GM06990 (cell line): Measurements from ENCODE around the gene CELF2.

Experiments
- DNase-seq: peaks from one replicate; pipeline ENCODE4 v3.0.0-alpha.2; 2011; ENCODE audit not compliant: insufficient read length; ENCODE audit errors: extremely low read depth
- H3K27me3 ChIP-seq: replicated peaks from 2 replicates; pipeline ENCODE4 v1.6.0; 2011; ENCODE audit warnings: low read length; ENCODE audit not compliant: control insufficient read depth, insufficient read depth
- H3K36me3 ChIP-seq: 2 replicates; pipeline ENCODE4 v1.5.1; 2011; ENCODE audit warnings: low read length; ENCODE audit not compliant: control insufficient read depth, insufficient read depth
- H3K4me3 ChIP-seq: replicated peaks from 2 replicates; pipeline ENCODE4 v1.5.1; 2011; ENCODE audit warnings: low read depth, mild to moderate bottlenecking, control low read depth, low read length
- CTCF ChIP-seq: IDR thresholded peaks from 2 replicates; pipeline ENCODE4 v1.5.1; 2011; ENCODE audit warnings: low read length, control low read depth, mild to moderate bottlenecking, inconsistent platforms; ENCODE audit not compliant: insufficient read depth, poor library complexity, severe bottlenecking

Gene CELF2

GRCh38 chr10:11165591-11166543, 148.2 kb downstream of the CELF2 start:
- Histone ChIP-seq H3K27me3 (no peaks in the 10 kb centered on the region), H3K36me3 (no peaks in the 10 kb centered on the region), H3K4me3 (peak overlapping the region; percentile 82)
- DNase-seq, result peak; percentile 61
- TF ChIP-seq CTCF, result peak; percentile 77

DNA sequence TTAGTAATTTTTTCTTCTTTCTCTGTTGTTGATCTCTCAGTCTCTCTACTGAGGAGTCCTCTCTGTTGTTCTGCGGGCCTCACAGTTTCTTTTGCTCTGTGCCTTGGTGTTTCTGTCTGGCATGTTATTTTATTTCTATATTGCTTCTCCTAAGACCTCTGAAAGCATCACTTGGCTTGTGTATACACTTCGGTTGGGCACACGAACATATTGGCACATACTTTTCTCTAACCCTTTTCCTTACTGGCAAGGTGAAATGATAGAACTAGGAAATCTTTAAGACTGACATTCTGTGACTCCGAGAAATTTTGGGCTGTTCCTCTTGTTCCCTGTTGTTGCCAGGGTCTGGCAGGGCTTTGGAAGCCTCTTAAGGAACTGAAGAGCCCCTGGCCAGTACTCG, 148.9 kb downstream of the CELF2 start:
- DNase-seq, result no peak
- H3K4me3 ChIP-seq, result peak overlapping the region; percentile 82
- TF ChIP-seq CTCF, result no peak

GRCh38 chr10:11167233-11167966, 149.7 kb downstream of the CELF2 start:
- no peak for DNase-seq
- no peak for TF ChIP-seq CTCF
- H3K4me3 ChIP-seq, result peak overlapping the region; percentile 82

More for the DNA sequence above, 148.9 kb downstream of the CELF2 start:
- H3K27me3 ChIP-seq, result no peaks in the 10 kb centered on the region
- H3K36me3 ChIP-seq, result no peaks in the 10 kb centered on the region

DNA sequence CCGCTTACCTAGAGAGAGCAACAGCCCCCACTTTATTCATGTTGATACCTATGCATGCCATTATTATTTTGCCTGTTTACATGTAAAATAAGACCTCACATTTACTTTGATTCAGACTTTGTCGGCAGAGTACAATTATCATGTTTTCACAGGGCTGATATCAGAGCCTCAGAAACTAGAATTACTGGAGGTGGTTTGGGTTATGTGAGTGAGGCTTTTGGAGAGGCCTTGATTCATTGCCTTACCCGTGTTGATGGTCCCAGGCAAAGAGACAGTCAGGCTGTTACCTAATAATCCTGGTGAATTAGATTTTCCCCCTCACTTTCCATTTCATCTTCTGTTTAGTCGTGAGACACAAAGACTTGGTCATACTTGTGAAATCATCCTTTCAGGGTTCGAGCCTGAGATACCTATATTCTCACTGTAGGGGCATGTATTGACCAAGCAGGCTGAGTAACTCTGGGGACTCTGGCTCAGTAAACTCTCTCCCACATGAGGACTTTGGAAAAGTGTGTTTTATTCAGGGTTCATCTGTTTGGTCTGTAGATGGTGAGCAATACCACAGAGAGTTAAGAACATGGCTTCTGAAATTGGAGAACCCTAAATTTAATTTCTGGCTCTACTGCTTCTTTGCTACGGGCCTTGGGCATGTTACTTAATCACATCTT, 150.9 kb downstream of the CELF2 start:
- Histone ChIP-seq H3K4me3 (peak overlapping the region; percentile 82), H3K36me3 (no peaks in the 10 kb centered on the region), H3K27me3 (no peaks in the 10 kb centered on the region)
- no peak for DNase-seq
- no peak for TF ChIP-seq CTCF

More at GRCh38 chr10:11167233-11167966, 149.7 kb downstream of the CELF2 start:
- no peaks in the 10 kb centered on the region for H3K27me3 ChIP-seq
- no peaks in the 10 kb centered on the region for H3K36me3 ChIP-seq

GRCh38 chr10:11169976-11170375, 152.3 kb downstream of the CELF2 start:
- H3K27me3 ChIP-seq, result no peaks in the 10 kb centered on the region
- H3K36me3 ChIP-seq, result no peaks in the 10 kb centered on the region
- H3K4me3 ChIP-seq, result peak overlapping the region; percentile 82
- DNase-seq, result no peak
- TF ChIP-seq CTCF, result no peak
